ENCODE results near the gene COLEC12. TPM values are rescaled to one million over a fixed set of nuclear protein-coding genes. Genes with fewer than 3 reads are reported as not detected.

COLEC12 gene
- total and polyA plus RNA-seq, 2 experiments from 2014 or later: 23.2 to 28.3 TPM

DNA sequence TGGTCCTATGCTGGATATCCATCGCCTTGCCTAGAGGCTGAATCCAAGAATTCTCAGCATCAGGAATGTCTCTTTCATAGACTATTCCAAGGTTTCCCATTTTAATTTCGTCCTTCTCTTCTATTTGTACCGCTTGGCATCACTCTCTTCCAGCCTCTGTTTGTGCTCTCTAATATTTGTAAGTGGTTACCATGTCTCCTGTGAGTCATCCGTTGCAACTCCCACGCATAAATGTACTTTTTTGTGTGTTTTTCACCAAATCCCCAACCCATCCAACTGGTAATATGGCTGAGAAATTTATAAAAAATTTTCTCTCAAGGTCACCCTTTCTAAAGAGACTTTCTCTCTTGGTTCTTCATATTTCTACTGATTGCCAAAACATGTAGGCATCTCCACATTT, 21.8 kb downstream of the COLEC12 start:
- no peak for DNase-seq (ENCODE audit: low spot score)
- no peak overlapping the region for H3K4me3 ChIP-seq
- H3K9me2 ChIP-seq (replicated peaks; ENCODE audit: insufficient read depth): no peaks in the 10 kb centered on the region
- H3K36me3 ChIP-seq (replicated peaks; ENCODE audit: insufficient read depth, low read depth): no peaks in the 10 kb centered on the region
- no peak for TF ChIP-seq EZH2 (IDR thresholded peaks at IDR 0.05; ENCODE audit: borderline replicate concordance)
- TF ChIP-seq EZH2phosphoT487 (IDR thresholded peaks at IDR 0.05; ENCODE audit: low read depth, severe bottlenecking, unreplicated experiment): no peak
- no peak for TF ChIP-seq CTCF (IDR thresholded peaks at IDR 0.05; ENCODE audit: poor library complexity)
- H3K27me3 ChIP-seq: no peaks in the 10 kb centered on the region
- H3K79me2 ChIP-seq: peaks cover 2% of the 10 kb centered on the region
- H3K27ac ChIP-seq: peak overlapping the region; percentile 65
- whole genome bisulfite sequencing (ENCODE audit: low lambda C conversion rate, missing lambda C conversion rate): 94% methylated on average over 5 of the region's 5 CpGs
- no peaks in the 10 kb centered on the region for H4K20me1 ChIP-seq (ENCODE audit: insufficient read depth, poor library complexity, severe bottlenecking)
- H2AFZ ChIP-seq: no peak overlapping the region
- no peaks in the 10 kb centered on the region for H3K9me3 ChIP-seq (ENCODE audit: low read depth)
- H3K4me1 ChIP-seq (ENCODE audit: insufficient read depth): peaks cover 24% of the 10 kb centered on the region
- peak overlapping the region; percentile 37 for H3K4me2 ChIP-seq

GRCh38 chr18:477565-477964, 22.9 kb downstream of the COLEC12 start:
- 72% methylated on average over 2 of the region's 2 CpGs for WGBS (ENCODE audit: low lambda C conversion rate, missing lambda C conversion rate)
- TF ChIP-seq EZH2 (IDR thresholded peaks at IDR 0.05; ENCODE audit: borderline replicate concordance) (no peak), CTCF (IDR thresholded peaks at IDR 0.05; ENCODE audit: poor library complexity) (peak; percentile 23)

GRCh38 chr18:476251-476664, 24.2 kb downstream of the COLEC12 start:
- Histone ChIP-seq H3K4me1 (ENCODE audit: insufficient read depth) (peaks cover 24% of the 10 kb centered on the region), H3K4me3 (no peak overlapping the region), H3K9me3 (ENCODE audit: low read depth) (no peaks in the 10 kb centered on the region), H3K4me2 (no peak overlapping the region), H3K9me2 (replicated peaks; ENCODE audit: insufficient read depth) (no peaks in the 10 kb centered on the region), H3K79me2 (peaks cover 2% of the 10 kb centered on the region), H3K27ac (no peak overlapping the region), H3K36me3 (replicated peaks; ENCODE audit: insufficient read depth, low read depth) (no peaks in the 10 kb centered on the region), H4K20me1 (ENCODE audit: insufficient read depth, poor library complexity, severe bottlenecking) (no peaks in the 10 kb centered on the region), H3K27me3 (no peaks in the 10 kb centered on the region), H2AFZ (no peak overlapping the region)
- DNase-seq (ENCODE audit: low spot score): no peak
- 80% methylated on average over 6 of the region's 6 CpGs for WGBS (ENCODE audit: low lambda C conversion rate, missing lambda C conversion rate)
- TF ChIP-seq EZH2phosphoT487 (IDR thresholded peaks at IDR 0.05; ENCODE audit: low read depth, severe bottlenecking, unreplicated experiment) (no peak), CTCF (IDR thresholded peaks at IDR 0.05; ENCODE audit: poor library complexity) (no peak), EZH2 (IDR thresholded peaks at IDR 0.05; ENCODE audit: borderline replicate concordance) (no peak)

More at GRCh38 chr18:477565-477964, 22.9 kb downstream of the COLEC12 start:
- H3K4me2 ChIP-seq: no peak overlapping the region
- H4K20me1 ChIP-seq (ENCODE audit: insufficient read depth, poor library complexity, severe bottlenecking): no peaks in the 10 kb centered on the region
- no peak overlapping the region for H3K27ac ChIP-seq
- H3K4me1 ChIP-seq (ENCODE audit: insufficient read depth): peaks cover 24% of the 10 kb centered on the region
- H3K27me3 ChIP-seq: no peaks in the 10 kb centered on the region
- no peak overlapping the region for H3K4me3 ChIP-seq
- no peak for DNase-seq (ENCODE audit: low spot score)
- H3K79me2 ChIP-seq: peaks cover 2% of the 10 kb centered on the region
- no peaks in the 10 kb centered on the region for H3K9me3 ChIP-seq (ENCODE audit: low read depth)
- no peaks in the 10 kb centered on the region for H3K36me3 ChIP-seq (replicated peaks; ENCODE audit: insufficient read depth, low read depth)
- H2AFZ ChIP-seq: no peak overlapping the region
- no peaks in the 10 kb centered on the region for H3K9me2 ChIP-seq (replicated peaks; ENCODE audit: insufficient read depth)
